Thoracic aorta (tissue), 2 donors: ENCODE measurements around the gene CPNE2. TPM values are rescaled to one million over a fixed set of nuclear protein-coding genes. Genes with fewer than 3 reads are reported as not detected.

ENCODE experiments used
- ATAC-seq: fragments of 150-250 bp; one replicate; pipeline ENCODE4 v1.8.0; 2017; ENCODE audit warnings: low read depth; ENCODE audit not compliant: insufficient number of reproducible peaks, low FRiP score
- DNase-seq: peaks from one replicate; pipeline ENCODE4 v3.0.0-alpha.2; 2020; ENCODE audit warnings: low spot score
- H3K27ac ChIP-seq, 2 donors: fragments of 200-600 bp; sonication (generic); 1 replicate in 1 of 2; 2 replicates in 1 of 2; pipeline ENCODE4 v1.5.1; 2016; ENCODE audit warnings: mild to moderate bottlenecking in 2 of 2, moderate library complexity in 2 of 2
- H3K27me3 ChIP-seq: fragments of 200-600 bp; sonication (generic); replicated peaks from 2 replicates; pipeline ENCODE4 v1.6.0; 2016; ENCODE audit warnings: mild to moderate bottlenecking; ENCODE audit not compliant: insufficient read depth
- H3K36me3 ChIP-seq: fragments of 200-600 bp; sonication (generic); one replicate; pipeline ENCODE4 v1.5.1; 2016
- H3K4me1 ChIP-seq, 2 donors: fragments of 200-600 bp; sonication (generic); 1 replicate in 1 of 2; 2 replicates in 1 of 2; pipeline versions ENCODE4 v1.5.1 to v1.6.0; 2016; ENCODE audit warnings: low read depth in 2 of 2, mild to moderate bottlenecking in 1 of 2; ENCODE audit not compliant: control insufficient read depth in 1 of 2
- H3K4me3 ChIP-seq: fragments of 200-600 bp; sonication (generic); 2 replicates; pipeline ENCODE4 v1.5.1; 2016; ENCODE audit warnings: mild to moderate bottlenecking
- H3K9me3 ChIP-seq: fragments of 200-600 bp; sonication (generic); 2 replicates; pipeline ENCODE4 v1.5.1; 2016
- total RNA-seq, 2 donors: library from RNA; depleted of rRNA; stranded (reverse); fragments of >200 nt; gene quantifications; one replicate each; pipeline versions ENCODE4 v1.1.0 to v1.2.3, GENCODE V29; 2016
- TF ChIP-seq, protein P1 (sequence below): fragments of 200-600 bp; sonication (generic); IDR thresholded peaks from one replicate; pipeline ENCODE4 v1.5.1; 2019; ENCODE audit warnings: antibody characterized with exemption

Gene CPNE2
- total RNA-seq, 2 donors from 2014 or later = 28.3 to 47.4 TPM

DNA sequence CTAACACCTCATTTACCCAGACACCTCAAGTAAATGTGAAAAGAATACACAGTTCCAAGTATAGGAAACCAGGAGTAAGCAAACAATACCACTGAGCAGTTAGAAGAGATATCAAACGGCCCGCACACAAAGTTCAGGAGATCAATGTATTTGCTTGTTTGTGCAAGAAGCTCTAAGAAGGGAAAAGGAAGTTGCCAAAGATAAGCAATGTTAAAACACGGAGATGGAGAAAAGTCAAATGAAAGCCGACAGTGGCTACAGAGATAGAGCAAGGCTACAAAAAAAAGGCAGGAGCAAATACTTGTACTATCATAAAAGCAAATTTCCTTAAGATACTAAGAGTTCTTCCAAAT, 63.9 kb downstream of the CPNE2 start:
- Histone ChIP-seq H3K27ac (no peak overlapping the region), H3K4me3 (no peak overlapping the region), H3K36me3 (peaks cover 24% of the 10 kb centered on the region), H3K9me3 (no peaks in the 10 kb centered on the region), H3K27me3 (no peaks in the 10 kb centered on the region), H3K4me1 (no peaks in the 10 kb centered on the region)
- DNase-seq (no peak), ATAC-seq (no peak)
- TF ChIP-seq, protein P1, sequence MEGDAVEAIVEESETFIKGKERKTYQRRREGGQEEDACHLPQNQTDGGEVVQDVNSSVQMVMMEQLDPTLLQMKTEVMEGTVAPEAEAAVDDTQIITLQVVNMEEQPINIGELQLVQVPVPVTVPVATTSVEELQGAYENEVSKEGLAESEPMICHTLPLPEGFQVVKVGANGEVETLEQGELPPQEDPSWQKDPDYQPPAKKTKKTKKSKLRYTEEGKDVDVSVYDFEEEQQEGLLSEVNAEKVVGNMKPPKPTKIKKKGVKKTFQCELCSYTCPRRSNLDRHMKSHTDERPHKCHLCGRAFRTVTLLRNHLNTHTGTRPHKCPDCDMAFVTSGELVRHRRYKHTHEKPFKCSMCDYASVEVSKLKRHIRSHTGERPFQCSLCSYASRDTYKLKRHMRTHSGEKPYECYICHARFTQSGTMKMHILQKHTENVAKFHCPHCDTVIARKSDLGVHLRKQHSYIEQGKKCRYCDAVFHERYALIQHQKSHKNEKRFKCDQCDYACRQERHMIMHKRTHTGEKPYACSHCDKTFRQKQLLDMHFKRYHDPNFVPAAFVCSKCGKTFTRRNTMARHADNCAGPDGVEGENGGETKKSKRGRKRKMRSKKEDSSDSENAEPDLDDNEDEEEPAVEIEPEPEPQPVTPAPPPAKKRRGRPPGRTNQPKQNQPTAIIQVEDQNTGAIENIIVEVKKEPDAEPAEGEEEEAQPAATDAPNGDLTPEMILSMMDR = no peak

DNA sequence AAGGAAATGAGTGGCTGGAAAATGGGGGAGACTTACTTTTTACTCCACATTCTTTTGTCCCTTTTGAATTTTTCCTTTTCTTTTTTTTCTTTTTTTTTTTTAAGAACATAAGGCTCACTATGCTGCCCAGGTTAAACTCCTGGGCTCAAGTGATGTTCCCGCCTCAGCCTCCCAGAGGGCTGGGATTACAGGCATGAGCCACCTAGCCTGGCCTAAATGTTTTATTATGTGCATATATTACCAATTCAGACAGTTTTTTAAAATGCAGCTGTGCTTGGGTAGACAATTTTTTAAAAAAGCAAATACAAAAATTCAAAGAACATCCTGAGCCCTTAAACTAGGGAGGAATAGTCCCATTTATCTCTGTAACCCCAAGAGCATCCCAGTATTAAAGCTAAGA, 65.2 kb downstream of the CPNE2 start:
- no peak for DNase-seq
- no peak overlapping the region for H3K27ac ChIP-seq
- no peak overlapping the region for H3K4me3 ChIP-seq
- no peaks in the 10 kb centered on the region for H3K9me3 ChIP-seq
- no peaks in the 10 kb centered on the region for H3K4me1 ChIP-seq
- H3K27me3 ChIP-seq = no peaks in the 10 kb centered on the region
- no peak for ATAC-seq
- peaks cover 24% of the 10 kb centered on the region for H3K36me3 ChIP-seq
- TF ChIP-seq, protein P1 = no peak

DNA sequence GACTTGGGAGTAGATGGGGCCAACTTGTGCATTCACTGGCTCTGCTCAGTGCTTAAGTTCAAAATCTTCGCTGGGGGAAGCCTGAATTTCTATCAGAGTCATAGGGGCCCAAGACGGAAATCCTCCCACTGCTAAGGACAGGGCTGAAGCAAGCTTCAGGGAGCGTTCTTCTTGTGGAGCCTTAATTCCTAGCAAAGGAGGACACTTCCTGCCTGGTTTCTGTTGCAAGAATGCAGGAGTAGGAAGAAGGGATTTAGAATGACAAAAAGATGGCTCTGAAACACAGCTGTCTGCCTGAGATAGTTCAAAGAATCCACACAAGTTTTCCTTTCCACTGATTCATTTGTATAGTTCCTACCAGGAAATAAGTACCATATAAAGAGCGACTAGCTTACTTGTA, 67.1 kb downstream of the CPNE2 start:
- no peaks in the 10 kb centered on the region for H3K27me3 ChIP-seq
- H3K4me1 ChIP-seq = no peaks in the 10 kb centered on the region
- TF ChIP-seq, protein P1 = no peak
- ATAC-seq (no peak), DNase-seq (no peak)
- H3K4me3 ChIP-seq = no peak overlapping the region
- H3K27ac ChIP-seq = no peak overlapping the region
- H3K9me3 ChIP-seq = no peaks in the 10 kb centered on the region
- H3K36me3 ChIP-seq = peaks cover 28% of the 10 kb centered on the region

DNA sequence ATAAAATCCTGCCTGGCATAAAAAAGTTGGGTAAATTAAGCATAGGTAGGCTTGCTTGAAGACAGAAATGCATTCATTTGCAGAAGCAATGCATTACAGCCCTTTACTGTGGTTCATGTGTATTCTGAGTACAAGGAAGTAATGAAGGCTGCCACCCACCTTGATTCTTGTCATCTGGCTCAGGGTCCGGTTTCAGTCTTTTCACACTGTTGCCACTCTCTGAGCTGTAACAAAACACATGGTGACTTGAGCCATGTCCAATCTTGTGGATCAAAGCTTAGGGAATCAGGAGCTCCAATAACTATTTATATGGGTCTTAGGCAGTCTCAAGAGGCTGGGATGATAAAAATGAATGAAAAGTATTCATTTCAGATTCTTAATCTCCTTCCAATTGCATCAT, 71.5 kb downstream of the CPNE2 start:
- TF ChIP-seq, protein P1 = no peak
- H3K4me1 ChIP-seq = peaks cover 0 to 5% of the 10 kb centered on the region in 2 donors
- H3K36me3 ChIP-seq = peaks cover 25% of the 10 kb centered on the region
- no peaks in the 10 kb centered on the region for H3K9me3 ChIP-seq
- DNase-seq = no peak
- ATAC-seq = no peak
- no peak overlapping the region for H3K4me3 ChIP-seq
- no peaks in the 10 kb centered on the region for H3K27me3 ChIP-seq
- no peak overlapping the region for H3K27ac ChIP-seq

DNA sequence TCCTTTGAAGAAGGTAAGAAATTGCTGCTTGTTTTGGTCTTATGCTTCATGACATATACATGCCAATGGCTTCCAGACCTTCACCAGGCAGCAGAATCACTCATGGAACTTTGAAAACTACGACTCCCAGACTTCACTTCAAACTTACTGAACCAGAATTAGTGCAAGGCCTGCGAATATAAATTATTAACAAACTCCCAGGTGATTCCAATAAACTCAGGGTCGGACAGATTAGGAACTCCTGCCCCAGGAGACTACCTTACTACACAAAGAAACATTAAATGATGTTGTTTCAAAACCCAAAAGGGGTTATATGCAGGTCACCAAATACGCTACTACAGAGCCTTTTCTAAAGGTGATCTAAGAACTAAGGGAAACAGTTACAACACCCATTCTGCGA, 73.1 kb downstream of the CPNE2 start:
- Histone ChIP-seq H3K4me1 (peaks cover 0 to 5% of the 10 kb centered on the region in 2 donors), H3K27me3 (no peaks in the 10 kb centered on the region), H3K36me3 (peaks cover 30% of the 10 kb centered on the region), H3K9me3 (no peaks in the 10 kb centered on the region), H3K27ac (no peak overlapping the region), H3K4me3 (no peak overlapping the region)
- TF ChIP-seq, protein P1 = no peak
- DNase-seq = no peak
- no peak for ATAC-seq
